Esophagus muscularis mucosa (tissue), 4 donors: ENCODE data around the gene IL2RG. TPM values are rescaled to one million over a fixed set of nuclear protein-coding genes. Genes with fewer than 3 reads are reported as not detected.
A peak's percentile ranks its signal among the peaks of the same experiment; 100 is the strongest.

Experiments
- DNase-seq: peaks from one replicate; pipeline ENCODE4 v3.0.0-alpha.2; 2017; ENCODE audit errors: extremely low spot score
- H3K27ac ChIP-seq, 4 donors: fragments of 200-600 bp; sonication (generic); replicated peaks in 1 of 4; 1 replicate in 3 of 4; 2 replicates in 1 of 4; pipeline ENCODE4 v1.5.1; 2016 to 2019; ENCODE audit warnings: mild to moderate bottlenecking in 1 of 4
- H3K27me3 ChIP-seq, 4 donors: fragments of 200-600 bp; sonication (generic); one replicate each; pipeline versions ENCODE4 v1.5.1 to v1.6.0; 2016 to 2019
- H3K36me3 ChIP-seq, 4 donors: fragments of 200-600 bp; sonication (generic); one replicate each; pipeline ENCODE4 v1.5.1; 2016 to 2019
- H3K4me1 ChIP-seq, 4 donors: fragments of 200-600 bp; sonication (generic); one replicate each; pipeline ENCODE4 v1.5.1; 2016 to 2019
- H3K4me3 ChIP-seq, 4 donors: fragments of 200-600 bp; sonication (generic); 1 replicate in 2 of 4; 2 replicates in 2 of 4; pipeline ENCODE4 v1.5.1; 2016 to 2019; ENCODE audit warnings: mild to moderate bottlenecking in 4 of 4, moderate library complexity in 1 of 4
- H3K9me3 ChIP-seq, 4 donors: fragments of 200-600 bp; sonication (generic); 1 replicate in 3 of 4; 2 replicates in 1 of 4; pipeline ENCODE4 v1.5.1; 2016 to 2019
- EP300 ChIP-seq: sonication (generic); formaldehyde crosslinking; IDR thresholded peaks from one replicate; pipeline ENCODE4 v1.6.1; 2017; ENCODE audit warnings: antibody characterized with exemption
- POLR2A ChIP-seq: fragments of 450-650 bp; IDR thresholded peaks from one replicate; pipeline ENCODE4 v1.6.1; 2017; ENCODE audit warnings: antibody characterized with exemption, moderate library complexity, mild to moderate bottlenecking, low read depth
- POLR2AphosphoS5 ChIP-seq, 2 donors: sonication (generic); formaldehyde crosslinking; IDR thresholded peaks; one replicate each; pipeline ENCODE4 v1.6.1; 2017; ENCODE audit warnings: antibody characterized with exemption in 2 of 2
- WGBS: methylation state at CpG from one replicate; pipeline ENCODE4 v1.1.5; 2018; 5-methylcytosine and 5-hydroxymethylcytosine counted together
- intact Hi-C: fragments of 100-400 bp; cut with DNase I; formaldehyde crosslinking; loops from one replicate; pipeline ENCODE4 v1.15.1; 2023
- total RNA-seq, 4 donors: library from RNA; depleted of rRNA; stranded (reverse); fragments of >200 nt; gene quantifications; one replicate each; pipeline versions ENCODE4 v1.1.0 to v1.2.1, GENCODE V29; 2016
- TF ChIP-seq, protein P1 (sequence below), 3 experiments: fragments of 200-600 bp in 2 of 3; fragments of 450-650 bp in 1 of 3; sonication (generic) in 2 of 3; IDR thresholded peaks; one replicate each; pipeline ENCODE4 v1.5.1; 2017 to 2019; ENCODE audit warnings: antibody characterized with exemption in 3 of 3, mild to moderate bottlenecking in 2 of 3, moderate library complexity in 1 of 3

Gene IL2RG
- total RNA-seq, 4 donors from 2014 or later: 1.1 to 7.9 (median 4.3) TPM

DNA sequence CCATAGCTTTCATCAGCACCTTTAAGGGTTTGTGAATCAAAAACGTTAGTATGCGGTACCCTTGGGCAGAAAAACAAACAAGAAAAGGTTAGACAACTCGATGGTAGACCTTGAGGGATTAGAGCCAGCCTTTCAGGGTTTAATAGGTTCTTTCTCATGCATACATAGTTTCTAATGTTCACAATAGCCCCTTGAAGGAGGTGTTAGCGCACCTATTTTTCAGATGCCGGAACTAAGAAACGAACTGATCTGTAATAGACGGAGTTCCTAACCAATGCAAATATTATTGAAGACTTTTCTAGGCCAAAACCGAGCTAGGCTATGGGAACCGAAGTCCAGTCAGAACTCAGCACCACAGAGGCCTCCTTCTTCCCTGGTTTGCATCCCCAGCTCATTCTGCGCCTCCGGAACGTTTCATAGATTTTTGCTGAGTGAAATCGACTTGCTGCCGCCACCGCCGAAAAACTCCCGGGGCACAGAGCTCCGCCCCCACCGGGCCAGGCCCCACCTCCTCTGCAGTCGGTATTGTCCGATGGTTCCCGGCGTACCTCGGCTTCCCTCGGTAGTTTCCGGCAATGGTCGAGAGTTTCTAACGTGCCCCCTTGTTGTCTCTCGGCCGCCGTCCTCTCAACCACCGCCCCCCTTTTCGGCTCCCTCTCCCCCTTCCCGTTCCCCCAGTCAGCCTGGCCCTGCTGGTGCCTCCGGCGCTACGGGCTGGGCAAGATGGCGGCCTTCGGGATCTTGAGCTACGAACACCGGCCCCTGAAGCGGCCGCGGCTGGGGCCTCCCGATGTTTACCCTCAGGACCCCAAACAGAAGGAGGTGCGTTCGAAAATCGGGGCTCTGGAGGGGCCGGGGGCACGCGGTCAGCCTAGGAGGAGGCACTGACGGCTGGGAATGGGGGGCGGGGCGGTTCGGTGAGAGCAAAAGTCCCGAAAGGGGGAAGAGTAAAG lies 6.9 kb upstream of the IL2RG start, which contains the start of gene MED12:
Gene MED12 (plus strand): TSS at position 565 of the 953 bp plus-strand sequence. CDS start 159 bp downstream, at position 724.
- peak within 1 kb of the TSS; percentile 60 to 71 (median 64) for H3K4me3 ChIP-seq
- H3K36me3 ChIP-seq: peaks cover 9 to 33% (median 30%) of the 10 kb centered on the region in 4 donors
- intact Hi-C loops: no loop called here
- no peaks in the 10 kb centered on the region for H3K9me3 ChIP-seq
- WGBS: 51% methylated on average over 56 of the region's 56 CpGs
- no peak for TF ChIP-seq POLR2A
- TF ChIP-seq POLR2AphosphoS5 (IDR thresholded peaks at IDR 0.05): peak; percentile 44 to 52
- TF ChIP-seq EP300: no peak
- TF ChIP-seq, protein P1, sequence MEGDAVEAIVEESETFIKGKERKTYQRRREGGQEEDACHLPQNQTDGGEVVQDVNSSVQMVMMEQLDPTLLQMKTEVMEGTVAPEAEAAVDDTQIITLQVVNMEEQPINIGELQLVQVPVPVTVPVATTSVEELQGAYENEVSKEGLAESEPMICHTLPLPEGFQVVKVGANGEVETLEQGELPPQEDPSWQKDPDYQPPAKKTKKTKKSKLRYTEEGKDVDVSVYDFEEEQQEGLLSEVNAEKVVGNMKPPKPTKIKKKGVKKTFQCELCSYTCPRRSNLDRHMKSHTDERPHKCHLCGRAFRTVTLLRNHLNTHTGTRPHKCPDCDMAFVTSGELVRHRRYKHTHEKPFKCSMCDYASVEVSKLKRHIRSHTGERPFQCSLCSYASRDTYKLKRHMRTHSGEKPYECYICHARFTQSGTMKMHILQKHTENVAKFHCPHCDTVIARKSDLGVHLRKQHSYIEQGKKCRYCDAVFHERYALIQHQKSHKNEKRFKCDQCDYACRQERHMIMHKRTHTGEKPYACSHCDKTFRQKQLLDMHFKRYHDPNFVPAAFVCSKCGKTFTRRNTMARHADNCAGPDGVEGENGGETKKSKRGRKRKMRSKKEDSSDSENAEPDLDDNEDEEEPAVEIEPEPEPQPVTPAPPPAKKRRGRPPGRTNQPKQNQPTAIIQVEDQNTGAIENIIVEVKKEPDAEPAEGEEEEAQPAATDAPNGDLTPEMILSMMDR (IDR thresholded peaks at IDR 0.05): no peak
- H3K27me3 ChIP-seq: no peaks in the 10 kb centered on the region
- DNase-seq: peak; percentile 95
- peak within 1 kb of the TSS; percentile 73 to 84 (median 82) for H3K27ac ChIP-seq
- H3K4me1 ChIP-seq: peaks cover 6 to 19% (median 18%) of the 10 kb centered on the region in 4 donors

DNA sequence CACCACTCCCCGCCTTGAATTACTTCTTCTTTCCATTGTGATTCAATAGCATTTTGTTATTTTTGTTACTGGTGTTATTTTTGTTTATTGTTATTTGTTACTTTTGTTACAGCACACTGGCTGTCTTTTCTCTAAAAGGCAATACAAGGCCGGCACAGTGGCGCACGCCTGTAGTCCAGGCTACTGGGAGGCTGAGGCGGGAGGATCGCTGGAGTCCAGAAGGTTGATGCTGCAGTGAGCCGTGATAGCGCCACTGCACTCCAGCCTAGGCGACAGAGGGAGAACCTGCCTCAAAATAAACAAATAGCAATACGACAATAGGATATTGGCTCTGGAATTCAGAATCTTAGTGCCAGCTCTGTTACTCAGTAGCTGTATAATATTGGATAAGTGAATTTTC lies 6.0 kb upstream of the IL2RG start:
- no peak for DNase-seq
- peaks cover 6 to 19% (median 18%) of the 10 kb centered on the region in 4 donors for H3K4me1 ChIP-seq
- H3K27ac ChIP-seq: no peak overlapping the region
- intact Hi-C loops: no loop called here
- no peak for TF ChIP-seq EP300
- TF ChIP-seq, protein P1 (IDR thresholded peaks at IDR 0.05): no peak
- TF ChIP-seq POLR2A: no peak
- TF ChIP-seq POLR2AphosphoS5 (IDR thresholded peaks at IDR 0.05): no peak
- H3K36me3 ChIP-seq: peaks cover 3 to 23% (median 21%) of the 10 kb centered on the region in 4 donors
- H3K27me3 ChIP-seq: no peaks in the 10 kb centered on the region
- 83% methylated on average over 10 of the region's 10 CpGs for WGBS
- H3K9me3 ChIP-seq: no peaks in the 10 kb centered on the region
- peak overlapping the region in 2 of 4 donors; percentile 60 to 65 for H3K4me3 ChIP-seq

DNA sequence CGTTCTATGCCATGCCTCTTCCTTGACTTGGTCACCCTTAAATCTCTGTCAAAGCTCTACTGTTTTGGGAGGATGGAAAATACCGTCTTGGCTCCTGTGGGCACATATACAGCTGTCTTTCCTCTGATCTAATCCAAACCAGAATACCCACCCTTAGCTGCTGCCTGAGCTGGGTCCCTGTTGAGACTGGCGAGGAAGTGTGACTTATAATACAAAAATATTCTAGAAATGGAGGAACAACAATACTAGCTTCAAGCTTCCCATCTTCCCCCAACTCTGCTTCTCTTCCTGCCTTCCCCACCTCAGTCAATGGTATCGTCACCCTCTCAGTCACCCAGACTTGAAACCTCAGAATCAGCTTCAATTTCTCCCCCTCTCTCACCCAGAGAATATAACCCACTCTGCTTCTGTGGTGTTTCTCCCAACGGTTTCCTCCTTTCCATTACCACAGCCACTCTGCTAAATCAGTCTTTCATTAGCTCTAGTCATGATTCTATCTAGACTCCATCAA lies 599 bp upstream of the IL2RG start:
- WGBS: 53% methylated on average over 5 of the region's 5 CpGs
- intact Hi-C loops: no loop called here
- no peaks in the 10 kb centered on the region for H3K9me3 ChIP-seq
- H3K4me3 ChIP-seq: peak overlapping the region in 1 of 4 donors; percentile 31
- H3K36me3 ChIP-seq: no peaks in the 10 kb centered on the region
- no peak overlapping the region for H3K27ac ChIP-seq
- no peak for DNase-seq
- peaks cover 0 to 4% (median 0%) of the 10 kb centered on the region in 4 donors for H3K27me3 ChIP-seq
- no peak for TF ChIP-seq EP300
- TF ChIP-seq POLR2A: no peak
- TF ChIP-seq POLR2AphosphoS5 (IDR thresholded peaks at IDR 0.05): no peak
- TF ChIP-seq, protein P1 (IDR thresholded peaks at IDR 0.05): no peak
- H3K4me1 ChIP-seq: no peaks in the 10 kb centered on the region

DNA sequence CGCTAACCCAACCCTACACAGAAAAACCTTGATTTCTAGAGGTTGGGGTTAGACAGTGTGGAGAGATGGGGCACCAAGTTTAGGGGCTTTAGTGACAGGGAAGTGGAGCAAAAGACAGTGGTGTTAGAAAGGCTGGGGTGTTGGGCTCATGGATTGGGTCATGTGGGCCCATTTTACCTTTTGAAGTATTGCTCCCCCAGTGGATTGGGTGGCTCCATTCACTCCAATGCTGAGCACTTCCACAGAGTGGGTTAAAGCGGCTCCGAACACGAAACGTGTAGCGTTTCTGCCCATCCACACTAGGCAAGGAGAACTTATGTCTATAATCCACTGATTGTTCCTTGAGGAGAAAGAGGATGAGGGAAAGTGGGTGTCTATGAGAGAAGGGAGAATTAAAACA lies 2.3 kb downstream of the IL2RG start:
- Histone ChIP-seq H3K4me1 (peaks cover 0 to 2% (median 0%) of the 10 kb centered on the region in 4 donors), H3K9me3 (no peaks in the 10 kb centered on the region), H3K27ac (no peak overlapping the region), H3K27me3 (peaks cover 0 to 4% (median 0%) of the 10 kb centered on the region in 4 donors), H3K36me3 (no peaks in the 10 kb centered on the region), H3K4me3 (no peak overlapping the region)
- no peak for DNase-seq
- 92% methylated on average over 6 of the region's 6 CpGs for WGBS
- TF ChIP-seq, protein P1 (IDR thresholded peaks at IDR 0.05): no peak
- TF ChIP-seq POLR2A (no peak), EP300 (no peak), POLR2AphosphoS5 (IDR thresholded peaks at IDR 0.05) (no peak)
- intact Hi-C loops: no loop called here
